ENCODE results near the gene SFR1. TPM values are rescaled to one million over a fixed set of nuclear protein-coding genes. Genes with fewer than 3 reads are reported as not detected.

The SFR1 gene
- total RNA-seq, 1 experiment from 2014 or later: 8.4 TPM

DNA sequence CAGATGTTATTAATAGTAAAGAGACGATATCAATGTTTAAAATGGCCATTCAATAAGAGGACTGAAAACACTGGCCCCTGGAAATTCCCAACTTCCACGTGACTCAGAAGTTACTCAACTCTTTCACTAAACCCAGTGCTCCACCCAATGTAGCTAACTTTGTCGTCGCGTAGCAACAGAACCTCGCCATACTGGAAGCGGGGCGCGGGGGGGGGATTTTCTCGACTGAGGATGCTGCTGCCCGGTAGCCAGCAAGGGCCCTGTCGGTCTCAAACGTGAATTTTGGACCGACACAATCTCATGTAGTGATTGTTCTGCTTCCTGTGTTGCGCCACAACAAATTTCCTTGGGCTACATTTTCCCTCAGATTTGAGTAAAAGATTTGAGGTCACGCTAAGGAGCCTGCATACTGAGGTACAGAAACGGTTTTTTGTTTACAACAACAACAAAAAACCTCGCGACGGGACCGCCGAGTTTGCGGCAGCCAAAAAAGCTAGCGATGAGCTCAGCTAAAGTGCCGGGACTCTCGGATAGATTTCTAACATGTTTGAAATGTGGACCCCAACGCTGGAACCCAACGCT, 977 bp upstream of the SFR1 start:
- peak; percentile 81 for DNase-seq (ENCODE audit: low read depth, low spot score)
- Histone ChIP-seq H3K36me3 (ENCODE audit: control insufficient read depth, insufficient read depth, low read length) (no peaks in the 10 kb centered on the region), H3K27me3 (ENCODE audit: control insufficient read depth, insufficient read depth, low read length) (no peaks in the 10 kb centered on the region), H3K9me3 (ENCODE audit: control insufficient read depth, insufficient read depth, low read depth, low read length) (no peaks in the 10 kb centered on the region), H3K4me1 (ENCODE audit: control insufficient read depth, insufficient read depth, low read length) (peaks cover 24% of the 10 kb centered on the region), H3K4me3 (ENCODE audit: low read depth in 2 of 2, low read length in 2 of 2) (peak overlapping the region; percentile 83 to 89), H3K27ac (ENCODE audit: low read length) (peak overlapping the region; percentile 91)
- BruUV-seq (replicated peaks): TSS peak; percentile 98
- ATAC-seq: peak; percentile 71
- ChIA-PET CTCF (interaction anchor here (0.6 to 0.9 kb wide), 7 partner anchors 56 to 792 kb away, joined by 3 to 11 read pairs (median 4); no protein-coding TSS in a partner anchor), POLR2A (interaction anchor here (0.6 to 1.0 kb wide), 15 partner anchors 9 to 722 kb away, joined by 3 to 19 read pairs (median 4); partner anchors contain the start of gene STN1)
- TF ChIP-seq POLR2AphosphoS5 (IDR thresholded peaks at IDR 0.05; ENCODE audit: low read depth, low read length) (0 out of 2 replicates have a peak, but pooled peaks have one; percentile 10), REST (IDR thresholded peaks at IDR 0.05; ENCODE audit: insufficient read depth in 1 of 2, low read depth in 2 of 2, low read length in 1 of 2) (no peak), SIN3A (IDR thresholded peaks at IDR 0.05; ENCODE audit: borderline replicate concordance, insufficient read depth, low read depth, low read length) (no peak)
- intact Hi-C loops (cut with micrococcal nuclease; ENCODE audit: unreplicated experiment) (loop anchor here (5.0 kb wide), 1 partner anchor 74 kb away; no protein-coding TSS in a partner anchor), in situ Hi-C loops (cut with HindIII; ENCODE audit: low pct_unique_long_range_greater_than_20kb, low sequenced_read_pairs) (no loop called here)

DNA sequence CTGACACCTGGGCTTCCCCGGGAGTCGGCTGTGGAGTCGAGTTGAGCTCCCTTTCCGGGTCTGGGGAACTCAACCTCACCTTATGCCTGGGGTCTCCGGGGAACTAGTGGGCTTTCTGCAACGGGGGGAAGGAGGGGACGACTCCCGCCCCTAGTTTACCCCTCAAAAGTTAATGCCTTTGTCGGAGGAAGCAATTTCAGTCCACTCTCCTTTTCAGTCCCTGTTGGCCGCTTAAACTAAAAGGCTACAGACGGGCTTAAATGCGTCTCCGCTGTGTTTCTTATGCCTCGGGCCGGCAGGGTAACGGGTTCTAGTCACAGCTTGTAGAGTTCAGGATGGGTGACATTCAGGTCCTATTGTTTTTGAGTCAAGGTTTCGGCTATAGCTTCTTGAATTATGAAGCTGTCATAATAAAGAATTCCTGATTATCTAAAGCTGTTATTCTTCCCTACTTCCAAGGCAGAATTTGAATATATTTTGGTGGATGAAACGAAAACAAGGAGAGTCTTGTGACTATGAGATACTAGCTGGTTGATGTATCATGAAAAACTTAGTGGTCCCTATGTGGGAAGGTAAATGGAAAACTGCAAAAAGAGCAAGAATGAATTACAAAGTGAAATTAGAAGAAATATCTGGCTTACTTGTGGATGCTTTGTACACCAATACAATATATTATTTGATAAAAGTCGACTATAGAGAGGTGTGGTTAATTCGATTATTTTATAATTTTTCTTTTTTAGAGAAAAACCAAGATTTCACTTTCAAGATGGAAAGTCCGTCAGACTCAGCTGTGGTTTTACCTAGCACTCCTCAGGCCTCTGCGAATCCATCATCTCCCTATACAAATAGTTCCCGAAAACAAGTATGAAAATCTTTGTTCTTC, 495 bp downstream of the SFR1 start:
- H3K4me1 ChIP-seq (ENCODE audit: control insufficient read depth, insufficient read depth, low read length): peaks cover 24% of the 10 kb centered on the region
- CTCF ChIA-PET: interaction anchor here (0.9 kb wide), 1 partner anchor 65 kb away, joined by 3 read pairs; no protein-coding TSS in a partner anchor
- DNase-seq (ENCODE audit: low read depth, low spot score) (no peak), ATAC-seq (peak; percentile 4; the same call in 1 of the 2 replicates)
- intact Hi-C loops (cut with micrococcal nuclease; ENCODE audit: unreplicated experiment): loop anchor here (2.0 to 5.0 kb wide), 2 partner anchors 75 to 238 kb away; no protein-coding TSS in a partner anchor
- H3K27me3 ChIP-seq (ENCODE audit: control insufficient read depth, insufficient read depth, low read length): no peaks in the 10 kb centered on the region
- POLR2A ChIA-PET: interaction anchor here (0.6 to 1.1 kb wide), 7 partner anchors 9 to 341 kb away, joined by 3 to 7 read pairs (median 4); partner anchors contain the start of gene STN1
- TF ChIP-seq TCF7L2 (IDR thresholded peaks at IDR 0.05; ENCODE audit: low read depth, low read length) (no peak), CTCF (IDR thresholded peaks at IDR 0.05) (no peak)
- H3K9me3 ChIP-seq (ENCODE audit: control insufficient read depth, insufficient read depth, low read depth, low read length): no peaks in the 10 kb centered on the region
- in situ Hi-C loops (cut with HindIII; ENCODE audit: low pct_unique_long_range_greater_than_20kb, low sequenced_read_pairs): no loop called here
- TSS peak; percentile 86 for BruUV-seq (replicated peaks)
- H3K27ac ChIP-seq (ENCODE audit: low read length): peak overlapping the region; percentile 93
- H3K36me3 ChIP-seq (ENCODE audit: control insufficient read depth, insufficient read depth, low read length): no peaks in the 10 kb centered on the region
- H3K4me3 ChIP-seq (ENCODE audit: low read depth in 2 of 2, low read length in 2 of 2): peak overlapping the region; percentile 73 to 83

All from Panc1 (cell line).